HepG2 (cell line): ENCODE measurements around the gene NUDT15. TPM values are rescaled to one million over a fixed set of nuclear protein-coding genes. Genes with fewer than 3 reads are reported as not detected.

ENCODE experiments used
- ATAC-seq: fragments of 200-7000 bp; cut with Tn5 transposase; 3 replicates; pipeline ENCODE4 v1.9.1; 2020; ENCODE audit warnings: mild to moderate bottlenecking, moderate library complexity
- BruUV-seq: library from RNA; stranded (reverse); fragments of 400-500 nt; replicated peaks from 2 replicates; lab custom pipeline; 2021; lab: Mats Ljungman, UMichigan
- CTCF ChIA-PET: fragments of 300-600 bp; formaldehyde crosslinking; extraction: SDS; loops from one replicate; lab custom pipeline; 2021; ENCODE audit warnings: low total read pairs, inconsistent platforms, low intra/inter-chr PET ratio; lab: Yijun Ruan, JAX
- POLR2A ChIA-PET: fragments of 350-600 bp; sonication (Branson Sonifier 250); formaldehyde crosslinking; loops from one replicate; lab custom pipeline; 2020; ENCODE audit warnings: antibody characterized with exemption, inconsistent platforms; lab: Yijun Ruan, JAX
- DNase-seq: peaks from one replicate; pipeline ENCODE4 v3.0.0-alpha.2; 2015; ENCODE audit warnings: low spot score
- FAIRE-seq: peaks from 3 replicates; lab custom pipeline; 2011; peaks lifted over from hg19 to GRCh38; lab: Jason Lieb, UNC
- H2AFZ ChIP-seq: one replicate; pipeline ENCODE4 v1.6.1; 2011; ENCODE audit warnings: low read length, inconsistent platforms
- H3K27ac ChIP-seq: fragments of 300-600 bp; 3 replicates; pipeline ENCODE4 v1.8.0; 2011; ENCODE audit warnings: mixed run types, mild to moderate bottlenecking, mixed read lengths, low read length, inconsistent platforms; ENCODE audit not compliant: insufficient read depth; ENCODE audit errors: extremely low read length
- H3K27me3 ChIP-seq, 2 experiments: fragments of 200-600 bp in 1 of 2; 2 replicates in 1 of 2; 3 replicates in 1 of 2; pipeline versions ENCODE4 v1.6.0 to v1.8.0; 2011; ENCODE audit warnings: low read length in 2 of 2, mild to moderate bottlenecking in 2 of 2, moderate library complexity in 2 of 2, inconsistent platforms in 1 of 2; ENCODE audit not compliant: insufficient read depth in 2 of 2, control insufficient read depth in 1 of 2
- H3K36me3 ChIP-seq, 2 experiments: fragments of 200-600 bp in 1 of 2; replicated peaks in 1 of 2; 2 replicates in 1 of 2; 3 replicates in 1 of 2; pipeline versions ENCODE4 v1.5.1 to v1.8.0; 2011; ENCODE audit warnings: low read length in 2 of 2, inconsistent platforms in 1 of 2; ENCODE audit not compliant: insufficient read depth in 2 of 2, control insufficient read depth in 1 of 2
- H3K4me1 ChIP-seq: 2 replicates; pipeline ENCODE4 v1.5.1; 2012; ENCODE audit warnings: low read length, inconsistent platforms; ENCODE audit not compliant: insufficient read depth
- H3K4me2 ChIP-seq: 2 replicates; pipeline ENCODE4 v1.6.0; 2011; ENCODE audit warnings: low read depth, low read length, inconsistent platforms
- H3K4me3 ChIP-seq, 3 experiments: fragments of 200-600 bp in 1 of 3; sonication (generic), shearing (Covaris generic) in 1 of 3; replicated peaks in 1 of 3; 2 replicates each; pipeline ENCODE4 v1.5.1; 2011 to 2016; ENCODE audit warnings: low read length in 3 of 3, inconsistent platforms in 2 of 3, low read depth in 2 of 3, mild to moderate bottlenecking in 2 of 3, control low read depth in 1 of 3, mixed read lengths in 1 of 3; ENCODE audit not compliant: insufficient read depth in 1 of 3
- H3K79me2 ChIP-seq: one replicate; pipeline ENCODE4 v1.6.1; 2011; ENCODE audit warnings: low read length, inconsistent platforms; ENCODE audit not compliant: insufficient read depth
- H3K9ac ChIP-seq: 2 replicates; pipeline ENCODE4 v1.6.0; 2011; ENCODE audit warnings: mild to moderate bottlenecking, low read depth, low read length, inconsistent platforms; ENCODE audit not compliant: insufficient read depth
- H3K9me3 ChIP-seq: 2 replicates; pipeline ENCODE4 v1.5.1; 2012; ENCODE audit warnings: mild to moderate bottlenecking, low read length
- H4K20me1 ChIP-seq: 2 replicates; pipeline ENCODE4 v1.6.0; 2011; ENCODE audit warnings: inconsistent platforms, mild to moderate bottlenecking, low read length, moderate library complexity; ENCODE audit not compliant: insufficient read depth
- CEBPB ChIP-seq: IDR thresholded peaks from 2 replicates; pipeline ENCODE4 v1.6.1; 2011; ENCODE audit warnings: low read depth, low read length, improper control_type of control experiment, borderline replicate concordance
- CHD4 ChIP-seq: fragments of 200-600 bp; sonication (generic); IDR thresholded peaks from 2 replicates; pipeline ENCODE4 v1.7.0; 2017; ENCODE audit warnings: mild to moderate bottlenecking, low read length, borderline replicate concordance
- MAFF ChIP-seq: IDR thresholded peaks from 2 replicates; pipeline ENCODE4 v1.6.1; 2011; ENCODE audit warnings: low read depth, low read length, improper control_type of control experiment
- MAFK ChIP-seq, 2 experiments: IDR thresholded peaks in 1 of 2; conservative IDR thresholded peaks in 1 of 2; 2 replicates each; pipeline ENCODE4 v1.6.1; 2011; ENCODE audit warnings: improper control_type of control experiment in 2 of 2, low read length in 2 of 2
- MLXIP ChIP-seq: sonication (generic); formaldehyde crosslinking; IDR thresholded peaks from 2 replicates; pipeline ENCODE4 v1.9.0; 2021; ENCODE audit warnings: missing genetic modification reagents, borderline replicate concordance
- SNRNP70 ChIP-seq: fragments of 200-400 bp; formaldehyde crosslinking; IDR thresholded peaks from 2 replicates; pipeline ENCODE4 v1.6.1; 2017; ENCODE audit warnings: mild to moderate bottlenecking, low read depth, low read length, moderate library complexity
- SOX13 ChIP-seq, 3 experiments: fragments of 450-650 bp in 1 of 3; sonication (generic) in 1 of 3; formaldehyde crosslinking in 1 of 3; IDR thresholded peaks in 2 of 3; conservative IDR thresholded peaks in 1 of 3; 2 replicates each; pipeline versions ENCODE4 v1.5.0 to v1.6.1; 2016 to 2020; ENCODE audit warnings: antibody characterized with exemption in 1 of 3, mild to moderate bottlenecking in 1 of 3, missing compliant biosample characterization in 1 of 3, missing genetic modification reagents in 1 of 3, moderate library complexity in 1 of 3
- SOX5 ChIP-seq: IDR thresholded peaks from 2 replicates; pipeline ENCODE4 v1.6.1; 2016; ENCODE audit warnings: borderline replicate concordance
- SRSF9 ChIP-seq: fragments of 200-400 bp; formaldehyde crosslinking; IDR thresholded peaks from 2 replicates; pipeline ENCODE4 v1.6.1; 2018; ENCODE audit warnings: borderline replicate concordance, mild to moderate bottlenecking, low read depth, low read length; ENCODE audit not compliant: insufficient read depth, poor library complexity, severe bottlenecking
- WGBS: methylation state at CpG from one replicate; pipeline ENCODE4 v1.1.6; 2017; ENCODE audit warnings: low lambda C conversion rate; 5-methylcytosine and 5-hydroxymethylcytosine counted together
- in situ Hi-C: cut with HindIII; loops from 2 replicates; pipeline ENCODE4 v1.10.0; 2017; ENCODE audit warnings: low pct_unique_long_range_greater_than_20kb; ENCODE audit not compliant: extremely low pct_ligation_motif_present
- intact Hi-C: fragments of 100-400 bp; cut with micrococcal nuclease; formaldehyde crosslinking; loops from one replicate; pipeline ENCODE4 v1.10.0; 2022; ENCODE audit not compliant: unreplicated experiment
- polyA plus RNA-seq, 8 experiments: library from polyadenylated mRNA; depleted of rRNA in 3 of 8; stranded (reverse) in 7 of 8; unstranded in 1 of 8; fragments of >200 nt; fragmentation: Illumina TruSeq in 4 of 8; extraction: Trizol in 4 of 8; gene quantifications; 2 replicates each; pipeline versions ENCODE4 v1.2.1 to v1.2.3, GENCODE V29; 2011 to 2016; ENCODE audit warnings: low read depth in 4 of 8, missing spikeins in 1 of 8, mixed read lengths in 1 of 8; ENCODE audit not compliant: insufficient read depth in 1 of 8
- total RNA-seq, 5 experiments: library from RNA; depleted of rRNA; stranded (reverse); fragments of >200 nt; fragmentation: Illumina TruSeq; extraction: Trizol; gene quantifications; 2 replicates each; pipeline ENCODE4 v1.2.3, GENCODE V29; 2016; ENCODE audit warnings: low read depth in 1 of 5

NUDT15 gene
- total and polyA plus RNA-seq, 2 of the 13 experiments (the other 11 are each of a cell fraction or from before 2014, with no cell fraction given) = 21.3 to 47.3 TPM

- Histone ChIP-seq H2AFZ (no peak overlapping the region), H3K4me2 (no peak overlapping the region), H3K9ac (no peak overlapping the region), H3K4me1 (peaks cover 13% of the 10 kb centered on the region), H3K4me3 (no peak overlapping the region), H3K27ac (no peak overlapping the region), H3K79me2 (no peaks in the 10 kb centered on the region), H3K36me3 (no peaks in the 10 kb centered on the region), H3K9me3 (no peaks in the 10 kb centered on the region), H4K20me1 (no peaks in the 10 kb centered on the region), H3K27me3 (no peaks in the 10 kb centered on the region)
- DNase-seq (peak; percentile 44), ATAC-seq (peak; percentile 52; the same call in 1 of the 3 replicates), FAIRE-seq (no peak)
- 36% methylated on average over 1 of the region's 1 CpG for WGBS
- intact Hi-C loops (no loop called here), in situ Hi-C loops (no loop called here)
- CTCF ChIA-PET = no interaction called here
- BruUV-seq = no TSS peak
- POLR2A ChIA-PET = no interaction called here
- TF ChIP-seq CEBPB (peak; percentile 47; the same call in 1 of the 2 replicates), SOX13 (IDR thresholded peaks at IDR 0.05) (no peak), SOX13 (CRISPR knock-in tag; conservative IDR thresholded peaks at IDR 0.05 in 1 of 2, IDR thresholded peaks at IDR 0.05 in 1 of 2) (peak in 1 of 2 experiments; percentile 47; a peak in 1 of 4 replicates), MLXIP (CRISPR knock-in tag) (no peak), SOX5 (peak; percentile 18; the same call in 1 of the 2 replicates)
These were observed 28.2 kb upstream of the NUDT15 start for GRCh38 chr13:48009284-48009683.

- no TSS peak for BruUV-seq
- Histone ChIP-seq H3K4me2 (no peak overlapping the region), H3K4me1 (peaks cover 13% of the 10 kb centered on the region), H3K79me2 (no peaks in the 10 kb centered on the region)
- CTCF ChIA-PET = no interaction called here
- 73% methylated on average over 4 of the region's 4 CpGs for WGBS
- TF ChIP-seq MAFF (peak; percentile 81), SNRNP70 (no peak), SRSF9 (no peak), CHD4 (no peak), MAFK (conservative IDR thresholded peaks at IDR 0.05 in 1 of 2, IDR thresholded peaks at IDR 0.05 in 1 of 2; ENCODE audit: low read length in 2 of 2) (peak; percentile 78 to 91)
- TF ChIP-seq, all 625 proteins: peak for 2
- Histone ChIP-seq H3K36me3 (no peaks in the 10 kb centered on the region), H3K9ac (no peak overlapping the region), H4K20me1 (no peaks in the 10 kb centered on the region), H3K27ac (no peak overlapping the region), H3K27me3 (no peaks in the 10 kb centered on the region), H2AFZ (no peak overlapping the region), H3K4me3 (no peak overlapping the region), H3K9me3 (no peaks in the 10 kb centered on the region)
- no peak for DNase-seq
- intact Hi-C loops (no loop called here), in situ Hi-C loops (no loop called here)
- FAIRE-seq = no peak
- POLR2A ChIA-PET = no interaction called here
- ATAC-seq = no peak
These were observed 26.8 kb upstream of the NUDT15 start for GRCh38 chr13:48010698-48011097.
